GM19452 (cell line): Measurements from ENCODE around the gene CXCL13.
"Not testable (repeated sequence)": the region's sequence is repeated elsewhere in the genome, so short reads cannot be mapped to it uniquely, and the experiment has no call there.

ENCODE experiments used
- ATAC-seq: cut with Tn5 transposase; IDR thresholded peaks from one replicate; pipeline ENCODE4 v1.9.1; 2021; ENCODE audit not compliant: unreplicated experiment

CXCL13 gene

DNA sequence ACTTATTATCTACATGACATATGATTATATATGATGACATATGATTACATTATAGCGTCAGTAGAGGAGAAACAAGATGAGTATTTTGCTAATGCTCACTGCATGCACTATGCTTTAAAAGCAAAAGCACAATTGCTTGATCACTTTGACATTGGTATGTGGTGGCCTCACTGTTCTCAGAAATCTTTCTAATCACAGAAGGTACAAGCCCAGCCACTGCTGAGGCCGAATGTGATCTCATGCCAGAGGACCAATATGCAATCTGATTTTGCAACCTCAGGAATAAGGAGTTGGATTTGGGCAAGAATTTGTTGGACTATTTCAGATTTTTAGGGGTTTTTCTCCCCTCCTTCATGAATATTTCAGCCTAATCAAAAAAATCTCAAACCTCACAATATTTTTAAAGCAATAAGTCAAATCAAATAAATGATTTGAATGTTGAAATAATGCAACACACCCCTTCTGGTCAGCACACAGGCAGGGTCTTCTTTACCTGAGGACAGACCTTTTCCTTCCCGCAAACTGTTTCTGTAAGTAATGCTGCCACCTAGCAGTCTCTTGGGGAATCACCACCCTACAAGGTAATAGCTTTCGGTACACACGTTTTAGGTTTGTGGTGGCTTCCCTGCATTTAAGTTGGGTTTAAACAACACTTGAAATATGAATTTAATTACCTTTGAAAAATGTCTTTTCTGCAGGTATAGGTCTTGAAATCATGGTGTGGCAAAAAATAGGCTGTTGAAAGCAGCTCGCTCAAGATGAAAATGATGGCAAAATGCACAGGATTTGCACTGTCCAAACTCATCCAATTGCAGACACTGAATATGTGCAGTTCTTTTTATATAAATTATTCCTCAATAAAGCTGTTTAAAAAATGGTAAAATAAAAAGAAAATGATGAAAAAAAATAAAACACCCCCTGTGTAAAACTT, 4.8 kb upstream of the CXCL13 start:
- peak; percentile 50 for ATAC-seq

GRCh38 chr4:77601614-77602187, 3.9 kb upstream of the CXCL13 start:
- ATAC-seq = no peak

DNA sequence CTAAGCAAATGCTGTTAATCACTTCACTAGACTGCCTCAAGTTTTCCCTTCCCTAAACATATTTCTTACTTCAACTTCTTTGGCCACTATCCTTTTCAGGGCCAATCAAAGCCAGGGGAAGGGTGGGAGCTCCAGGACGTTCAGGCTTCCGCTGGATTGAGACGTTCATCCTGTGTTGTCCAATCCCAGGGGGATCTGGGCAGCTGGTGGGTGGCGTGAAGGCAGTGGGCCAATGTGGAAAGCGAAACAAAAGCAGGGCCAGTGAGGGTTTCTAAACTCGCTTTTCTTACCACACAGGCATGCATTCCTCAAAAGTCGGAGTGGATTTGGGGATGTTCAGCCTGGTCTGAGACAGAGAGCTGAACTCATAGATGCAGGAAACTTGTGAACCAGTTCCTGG, 7.6 kb downstream of the CXCL13 start:
- no peak for ATAC-seq

- no peak for ATAC-seq
These were observed 9.5 kb downstream of the CXCL13 start for GRCh38 chr4:77615153-77615552.

DNA sequence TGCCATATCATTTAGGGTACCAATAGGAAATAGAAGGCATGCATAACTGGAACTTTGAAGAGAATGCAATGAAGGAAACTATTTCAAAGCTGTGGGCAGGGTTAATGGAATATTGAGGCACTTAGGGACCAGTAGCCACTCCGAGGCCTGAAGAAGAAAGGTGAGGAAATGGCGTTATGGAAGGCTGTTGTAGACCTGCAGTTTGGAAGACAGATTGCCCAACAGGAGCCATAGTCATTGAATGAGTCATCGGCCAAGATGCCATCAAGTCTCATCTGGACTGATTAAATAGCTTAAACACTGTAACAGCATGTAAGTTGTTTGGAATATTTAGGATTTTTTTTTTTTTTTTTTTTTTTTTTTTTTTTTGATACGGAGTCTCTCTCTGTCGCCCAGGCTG, 11.6 kb downstream of the CXCL13 start:
- no peak for ATAC-seq

DNA sequence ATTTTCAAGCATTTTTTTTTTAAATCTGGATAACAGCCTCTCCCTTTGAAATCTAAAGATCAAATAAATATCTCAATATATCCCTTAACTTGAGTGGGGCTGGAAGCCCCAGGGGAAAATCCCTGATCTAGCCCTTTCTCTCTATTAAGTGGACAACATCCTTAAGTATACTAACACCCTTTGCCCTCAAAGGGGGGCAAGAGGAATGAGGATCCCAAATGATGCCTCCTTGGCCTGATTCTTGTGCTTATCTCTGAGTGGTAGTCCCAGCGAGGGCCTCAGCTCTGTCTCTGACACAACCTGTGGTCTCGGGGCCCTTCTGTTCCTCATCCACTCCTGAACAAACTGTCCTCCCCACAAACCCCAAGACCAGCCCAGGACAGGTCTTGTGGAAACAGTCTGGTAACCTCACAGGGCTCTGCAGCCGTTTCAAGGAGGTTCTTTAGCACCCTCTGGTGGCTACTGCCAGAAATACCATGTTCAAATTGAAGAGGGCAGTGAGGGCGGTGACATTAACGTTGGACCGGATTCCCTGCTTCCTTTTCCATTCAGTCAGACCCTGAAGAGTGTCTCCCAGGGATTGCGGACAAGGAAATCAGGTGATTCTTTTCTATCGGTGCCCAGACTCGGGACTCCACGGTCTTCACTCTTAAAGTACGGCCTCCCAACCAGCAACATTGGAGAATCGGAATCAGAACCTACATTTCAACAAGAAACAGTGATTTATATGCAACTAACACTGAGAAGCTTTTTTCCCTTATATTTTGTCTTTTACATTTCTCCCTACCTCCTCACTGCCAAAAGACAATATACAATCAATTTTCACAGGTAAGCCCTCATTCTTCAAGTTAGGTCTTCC, 13.0 kb downstream of the CXCL13 start:
- peak; percentile 96 for ATAC-seq

GRCh38 chr4:77619408-77619807, 13.8 kb downstream of the CXCL13 start:
- ATAC-seq = no peak

GRCh38 chr4:77621254-77621653, 15.6 kb downstream of the CXCL13 start:
- no peak for ATAC-seq

DNA sequence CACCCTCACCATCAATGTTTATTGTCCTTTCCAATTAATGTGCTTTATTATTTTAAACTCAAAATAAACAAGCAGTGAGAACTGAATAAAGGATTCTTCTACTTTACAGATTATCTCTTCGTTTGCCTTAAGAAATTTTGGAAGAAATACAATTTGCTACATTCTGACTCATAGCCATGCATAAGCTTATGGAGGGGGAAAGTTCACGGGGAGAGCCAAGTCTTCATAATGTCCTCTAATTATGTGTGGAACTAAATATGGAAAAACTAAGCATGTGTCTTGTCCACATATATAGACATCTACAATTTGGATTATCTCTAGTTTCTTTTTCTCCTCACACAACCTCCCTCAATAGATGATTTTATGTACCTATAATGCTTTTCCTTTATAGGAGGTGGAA, 17.5 kb downstream of the CXCL13 start:
- ATAC-seq = no peak

- ATAC-seq = no peak
These were observed 18.6 kb downstream of the CXCL13 start for GRCh38 chr4:77624213-77624612.

- ATAC-seq = no peak
These were observed 19.9 kb downstream of the CXCL13 start for GRCh38 chr4:77625485-77625884.

DNA sequence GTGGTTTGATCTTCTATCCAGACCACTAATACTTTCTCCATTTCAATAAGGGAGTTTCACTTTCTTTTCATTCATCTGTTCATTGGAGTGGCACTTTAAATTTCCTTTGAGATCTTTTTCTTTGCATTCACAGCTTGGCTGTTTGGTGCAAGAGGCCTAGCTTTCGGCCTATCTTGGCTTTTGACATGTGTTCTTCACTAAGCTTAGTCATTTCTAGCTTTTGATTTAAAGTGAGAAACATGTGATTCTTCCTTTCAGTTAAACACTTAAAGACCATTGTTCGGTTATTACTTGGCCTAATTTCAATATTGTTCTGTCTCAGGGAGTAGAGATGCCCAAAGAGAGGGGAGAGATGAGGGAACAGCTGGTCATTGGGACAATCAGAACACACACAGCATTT, 24.3 kb downstream of the CXCL13 start:
- peak; percentile 84 for ATAC-seq

GRCh38 chr4:77631276-77631675, 25.7 kb downstream of the CXCL13 start:
- ATAC-seq = no peak

DNA sequence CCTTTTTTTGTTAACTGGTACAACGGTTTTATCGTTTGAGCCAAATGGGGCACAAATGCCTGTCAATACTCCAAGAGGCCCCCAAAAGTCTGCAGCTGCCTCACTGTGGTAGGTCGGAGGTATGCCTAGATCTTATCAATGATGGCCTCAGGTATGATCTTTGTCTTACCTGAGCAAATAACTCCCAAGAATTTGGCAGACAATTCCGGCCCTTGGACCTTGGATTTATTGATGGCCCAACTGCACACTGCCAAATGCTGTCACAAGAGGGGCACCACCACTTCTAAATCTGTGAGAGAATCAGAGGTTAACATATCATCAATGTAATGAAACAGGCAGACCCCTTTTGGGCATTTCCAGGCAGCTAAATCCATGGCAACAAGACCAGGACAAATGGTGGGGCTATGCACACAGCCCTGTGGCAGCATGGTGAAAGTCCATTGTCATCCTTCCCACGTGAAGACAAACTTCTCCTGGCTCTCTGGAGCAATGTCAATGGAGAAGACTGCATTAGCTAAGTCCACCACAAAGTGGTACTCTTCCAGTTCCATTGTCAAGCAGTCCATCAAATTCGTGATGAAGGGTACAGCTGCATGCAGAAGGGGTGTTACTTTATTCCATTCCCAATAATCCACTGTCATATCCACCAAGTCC, 28.6 kb downstream of the CXCL13 start:
- no peak for ATAC-seq

GRCh38 chr4:77635246-77635645, 29.6 kb downstream of the CXCL13 start:
- no peak for ATAC-seq

DNA sequence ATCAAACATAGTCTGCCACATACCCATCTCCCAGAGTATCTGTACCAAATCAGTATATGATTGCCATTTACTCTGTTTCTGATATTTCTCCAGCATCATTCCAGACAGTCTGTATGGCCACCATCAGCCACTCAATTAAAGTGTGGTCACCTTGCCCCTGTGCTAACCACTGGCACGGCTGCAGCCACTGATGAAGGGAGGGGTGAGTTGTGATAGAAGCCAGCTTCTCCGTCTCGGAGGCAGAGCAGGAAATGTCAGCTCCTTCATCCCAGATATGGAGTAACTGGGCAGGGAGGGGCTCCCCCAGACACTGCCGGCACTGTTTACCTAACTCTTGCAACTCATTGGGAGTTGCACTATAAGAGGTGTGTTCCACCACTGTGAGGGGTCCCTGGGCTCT, 30.3 kb downstream of the CXCL13 start:
- no peak for ATAC-seq

GRCh38 chr4:77636902-77637301, 31.3 kb downstream of the CXCL13 start:
- ATAC-seq = no peak

- ATAC-seq = not testable (repeated sequence)
These were observed 38.4 kb downstream of the CXCL13 start for GRCh38 chr4:77644069-77644468.

DNA sequence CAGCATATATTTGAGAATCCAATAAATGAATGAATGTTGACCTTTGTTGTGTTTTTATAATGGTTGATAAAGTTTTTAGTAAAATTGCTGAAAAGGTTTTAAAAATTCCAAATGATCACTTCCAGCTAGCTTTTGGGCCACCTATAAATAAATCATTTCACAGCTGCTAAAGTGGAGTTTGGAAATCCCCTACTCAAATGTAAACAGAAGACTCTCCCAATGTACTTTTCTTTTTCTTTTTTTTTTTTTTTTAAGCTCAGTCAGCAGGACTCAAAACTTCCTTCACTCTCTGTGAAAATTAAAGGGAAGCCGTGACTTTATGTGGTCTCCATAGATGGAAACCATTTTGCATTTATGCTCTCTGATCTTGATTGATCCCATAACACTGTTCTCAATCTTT, 45.2 kb downstream of the CXCL13 start:
- no peak for ATAC-seq

DNA sequence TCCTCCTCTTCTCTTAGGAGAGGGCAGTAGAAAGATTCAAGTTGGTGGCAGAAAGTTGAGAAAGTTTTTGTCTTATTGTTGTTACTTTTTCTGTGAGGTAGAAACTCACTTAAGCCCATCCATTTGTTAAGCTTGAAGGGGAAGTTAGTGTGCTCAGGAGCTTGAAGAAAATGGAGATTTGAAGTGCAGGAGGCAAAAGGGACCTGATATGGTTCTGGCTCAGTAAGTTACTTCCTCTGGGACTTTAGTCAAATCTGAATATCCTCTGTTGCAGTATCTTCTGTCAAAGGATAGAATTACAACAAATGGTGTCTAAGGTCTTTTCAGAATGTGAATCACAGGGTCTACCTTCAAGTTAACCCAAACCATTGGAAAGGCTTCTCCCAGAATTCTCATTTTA, 46.2 kb downstream of the CXCL13 start:
- no peak for ATAC-seq

DNA sequence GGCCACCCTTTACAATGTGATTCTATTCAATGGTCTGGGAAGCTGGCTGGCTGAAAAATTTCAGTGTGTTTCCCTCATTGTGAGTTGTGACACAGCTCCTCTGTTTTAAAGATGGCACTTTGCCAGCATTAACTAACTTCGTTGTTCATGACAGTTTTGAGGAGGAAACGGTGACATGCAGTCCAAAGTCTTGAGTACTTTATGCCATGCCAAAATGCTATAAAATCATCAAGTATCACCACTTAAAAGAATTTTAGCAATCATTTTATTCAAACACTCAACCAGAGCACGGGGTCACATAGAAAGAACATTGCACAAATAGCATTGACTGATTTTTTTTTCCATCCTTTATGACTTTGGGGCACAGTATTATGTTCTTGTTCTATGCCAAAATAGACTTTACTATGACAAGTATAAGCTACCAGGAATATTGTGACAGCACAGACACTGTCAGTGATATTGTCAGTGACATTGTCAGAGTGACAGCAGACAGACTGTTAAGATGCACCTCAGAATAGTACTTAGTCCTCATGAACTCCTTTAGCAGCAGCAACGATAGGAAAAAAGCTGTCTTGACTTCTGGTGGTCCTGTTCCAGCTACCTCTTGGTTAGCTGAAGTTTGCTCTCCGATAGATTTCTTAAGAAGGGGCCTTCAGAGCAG, 46.7 kb downstream of the CXCL13 start:
- ATAC-seq = no peak
